Activated CD4-positive, CD25-positive, alpha-beta regulatory T cell (primary cell): ENCODE data around the gene FUS.
"Not testable (repeated sequence)": the region's sequence is repeated elsewhere in the genome, so short reads cannot be mapped to it uniquely, and the experiment has no call there.

Experiments
- DNase-seq, 4 experiments: peaks; one replicate each; lab custom pipeline; 2025; lab: John Stamatoyannopoulos, UW

The FUS gene

DNA sequence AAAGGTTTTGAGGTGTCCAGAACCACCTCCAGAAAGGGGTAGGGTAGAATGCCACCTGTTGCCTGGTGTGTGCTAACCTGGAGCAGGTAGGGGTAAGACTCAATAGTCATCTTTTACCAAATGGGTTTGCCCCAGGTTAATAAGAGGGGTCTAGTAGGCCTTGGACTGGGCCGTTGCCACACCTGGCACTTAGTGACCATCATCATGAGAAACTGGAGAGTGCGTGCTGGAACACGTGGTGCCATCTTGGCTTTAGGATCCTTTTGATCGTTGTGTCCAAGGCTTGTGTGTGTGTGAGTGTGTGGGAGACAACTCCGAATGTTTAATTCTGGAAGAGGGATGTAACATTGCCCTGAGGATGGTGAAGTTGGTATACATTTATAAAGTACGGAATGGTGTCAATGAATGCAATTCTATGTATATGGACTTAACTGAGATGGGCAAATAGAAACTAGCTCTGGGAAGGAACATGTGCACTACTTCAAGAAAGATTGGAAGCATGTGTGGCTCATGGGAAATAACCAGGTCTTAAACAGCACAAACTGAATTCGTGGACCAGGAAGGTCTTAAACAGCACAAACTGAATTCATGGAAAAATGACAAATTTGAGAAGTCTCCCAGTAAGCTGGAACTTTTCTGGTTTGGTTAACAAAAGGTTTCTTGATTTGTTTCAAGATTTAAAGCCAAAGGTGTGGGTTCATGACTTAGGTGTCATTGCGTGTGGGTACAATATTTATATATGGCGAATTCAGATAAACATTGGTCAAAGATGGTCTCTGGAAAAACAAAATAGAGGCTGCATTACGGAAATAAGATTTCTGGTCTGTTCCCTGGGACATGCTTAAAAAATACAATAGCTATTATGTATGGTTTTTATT lies 7.2 kb downstream of the FUS start:
- no peak for DNase-seq

DNA sequence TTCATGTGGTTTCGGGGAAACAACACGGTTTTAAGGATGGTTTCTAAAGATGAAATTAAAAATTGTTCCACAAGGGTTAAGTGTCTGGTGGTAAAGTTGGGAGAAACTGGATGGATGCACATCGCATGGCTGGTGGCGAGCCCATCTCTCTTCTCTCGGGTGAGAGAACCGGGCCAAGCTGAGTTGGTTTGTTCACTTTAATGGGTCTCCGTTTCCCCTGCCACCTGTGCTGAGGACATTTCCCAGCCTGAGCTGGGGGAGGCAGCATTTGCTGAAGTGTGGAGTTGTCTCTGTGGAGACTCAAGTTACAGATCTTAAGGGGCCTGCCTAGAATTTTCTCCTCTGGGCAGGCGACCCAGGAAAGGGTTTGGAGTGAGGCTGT lies 7.9 kb downstream of the FUS start:
- no peak for DNase-seq

DNA sequence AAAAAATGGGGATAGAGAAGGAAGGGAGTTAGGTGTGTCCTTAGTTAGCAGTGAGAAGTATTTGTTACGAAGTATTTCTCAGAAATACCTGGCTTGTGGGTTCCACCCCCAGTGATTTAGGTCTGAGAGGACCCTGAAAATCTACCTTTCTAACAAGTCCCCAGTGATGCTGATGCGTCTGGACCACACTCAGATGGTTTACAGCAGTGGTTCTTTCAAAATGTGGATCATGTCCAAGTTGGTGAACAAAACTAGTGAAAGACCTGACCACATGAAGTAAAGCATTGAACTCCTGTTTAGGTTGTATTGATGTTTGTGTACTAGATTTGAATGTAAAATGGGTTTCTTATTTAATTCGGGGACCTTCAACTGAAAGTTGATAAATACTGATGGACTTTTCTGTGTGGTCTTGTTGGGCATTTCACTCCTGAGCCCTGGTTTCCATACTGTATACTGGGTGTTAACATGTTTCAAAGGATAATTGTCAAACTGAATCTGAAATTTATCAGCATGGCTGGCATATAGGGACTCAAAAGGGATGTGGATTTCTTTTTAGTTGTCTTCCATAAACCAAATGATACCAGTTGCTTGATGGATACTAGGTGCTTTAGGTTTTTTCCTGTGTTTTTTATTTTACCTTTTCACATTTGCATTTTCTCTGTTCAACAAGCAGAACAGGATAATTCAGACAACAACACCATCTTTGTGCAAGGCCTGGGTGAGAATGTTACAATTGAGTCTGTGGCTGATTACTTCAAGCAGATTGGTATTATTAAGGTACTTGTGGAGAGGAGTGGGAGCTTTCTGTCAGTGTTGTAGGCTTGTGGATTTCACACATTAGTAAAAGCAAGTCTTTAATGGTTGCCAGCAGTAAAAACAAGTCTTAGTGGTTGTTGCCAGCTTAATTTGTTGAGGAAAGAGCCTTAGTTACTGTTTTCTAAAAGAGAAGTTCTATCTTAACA lies 8.8 kb downstream of the FUS start:
- no peak for DNase-seq

DNA sequence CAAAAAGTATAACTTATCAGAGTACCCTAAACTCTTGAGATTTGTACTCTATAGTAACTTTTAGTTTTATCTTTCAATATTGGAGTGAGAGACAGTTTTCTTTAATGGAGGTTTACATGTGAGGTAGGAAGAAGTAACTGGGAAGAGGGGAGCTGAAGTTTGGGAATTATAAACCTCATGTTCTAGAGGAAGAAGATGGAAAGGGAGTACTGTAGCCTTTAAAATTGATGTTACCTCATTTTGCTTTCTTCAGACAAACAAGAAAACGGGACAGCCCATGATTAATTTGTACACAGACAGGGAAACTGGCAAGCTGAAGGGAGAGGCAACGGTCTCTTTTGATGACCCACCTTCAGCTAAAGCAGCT lies 9.5 kb downstream of the FUS start:
- DNase-seq, result no peak

DNA sequence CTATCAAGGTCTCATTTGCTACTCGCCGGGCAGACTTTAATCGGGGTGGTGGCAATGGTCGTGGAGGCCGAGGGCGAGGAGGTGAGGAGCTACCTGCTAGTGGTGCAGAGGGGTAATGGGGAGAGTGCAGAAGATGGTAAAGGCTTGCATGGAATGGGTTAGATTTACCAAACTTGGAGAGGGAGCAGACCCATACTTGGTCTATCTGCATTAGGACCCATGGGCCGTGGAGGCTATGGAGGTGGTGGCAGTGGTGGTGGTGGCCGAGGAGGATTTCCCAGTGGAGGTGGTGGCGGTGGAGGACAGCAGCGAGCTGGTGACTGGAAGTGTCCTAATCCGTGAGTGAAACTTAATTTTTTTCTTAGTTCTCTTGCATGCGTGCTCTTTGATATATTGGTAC lies 10.1 kb downstream of the FUS start:
- DNase-seq, result no peak

DNA sequence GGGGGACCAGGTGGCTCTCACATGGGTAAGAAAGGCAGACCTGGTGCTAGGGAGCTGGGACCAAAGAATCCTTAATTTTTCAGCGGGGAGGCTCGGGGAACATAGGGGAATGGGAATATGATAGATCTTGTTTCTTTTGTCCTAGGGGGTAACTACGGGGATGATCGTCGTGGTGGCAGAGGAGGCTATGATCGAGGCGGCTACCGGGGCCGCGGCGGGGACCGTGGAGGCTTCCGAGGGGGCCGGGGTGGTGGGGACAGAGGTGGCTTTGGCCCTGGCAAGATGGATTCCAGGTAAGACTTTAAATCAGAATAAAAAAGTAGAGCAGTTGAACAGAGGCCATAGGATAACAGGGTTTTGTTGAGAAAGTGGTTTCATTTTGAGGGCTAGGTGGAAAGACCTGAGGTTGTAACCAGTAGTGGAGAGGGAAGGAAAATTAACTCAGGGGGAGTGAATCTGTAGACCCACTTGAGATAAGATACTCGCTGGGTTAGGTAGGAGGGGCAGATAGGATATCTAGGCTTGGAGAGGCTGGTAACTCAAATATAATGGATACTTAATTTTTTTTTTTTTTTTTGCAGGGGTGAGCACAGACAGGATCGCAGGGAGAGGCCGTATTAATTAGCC lies 11.0 kb downstream of the FUS start:
- DNase-seq, result no peak

DNA sequence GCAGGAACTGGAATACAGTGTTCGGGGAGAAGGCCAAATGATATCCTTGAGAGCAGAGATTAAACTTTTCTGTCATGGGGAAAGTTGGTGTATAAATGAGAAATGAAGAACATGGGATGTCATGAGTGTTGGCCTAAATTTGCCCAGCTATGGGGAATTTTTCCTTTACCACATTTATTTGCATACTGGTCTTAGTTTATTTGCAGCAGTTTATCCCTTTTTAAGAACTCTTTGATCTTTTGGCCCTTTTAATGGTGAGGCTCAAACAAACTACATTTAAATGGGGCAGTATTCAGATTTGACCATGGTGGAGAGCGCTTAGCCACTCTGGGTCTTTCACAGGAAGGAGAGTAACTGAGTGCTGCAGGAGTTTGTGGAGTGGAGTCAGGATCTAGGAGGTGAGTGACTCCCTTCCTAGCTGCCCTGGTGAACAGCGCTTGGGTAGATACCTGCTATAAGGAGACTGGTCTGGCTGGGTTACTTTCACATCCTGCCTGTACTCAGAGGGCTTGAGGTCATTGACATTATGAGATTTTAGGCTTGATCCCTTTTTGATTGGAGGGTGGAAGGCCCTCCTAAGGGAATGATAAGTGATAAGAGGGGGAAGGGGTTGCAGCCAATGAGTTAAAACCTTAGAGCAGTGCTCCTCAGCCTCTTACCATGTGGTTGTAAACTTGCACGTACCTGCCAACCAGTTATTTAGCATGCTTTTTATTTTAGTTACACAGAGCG lies 11.9 kb downstream of the FUS start:
- DNase-seq, result no peak

DNA sequence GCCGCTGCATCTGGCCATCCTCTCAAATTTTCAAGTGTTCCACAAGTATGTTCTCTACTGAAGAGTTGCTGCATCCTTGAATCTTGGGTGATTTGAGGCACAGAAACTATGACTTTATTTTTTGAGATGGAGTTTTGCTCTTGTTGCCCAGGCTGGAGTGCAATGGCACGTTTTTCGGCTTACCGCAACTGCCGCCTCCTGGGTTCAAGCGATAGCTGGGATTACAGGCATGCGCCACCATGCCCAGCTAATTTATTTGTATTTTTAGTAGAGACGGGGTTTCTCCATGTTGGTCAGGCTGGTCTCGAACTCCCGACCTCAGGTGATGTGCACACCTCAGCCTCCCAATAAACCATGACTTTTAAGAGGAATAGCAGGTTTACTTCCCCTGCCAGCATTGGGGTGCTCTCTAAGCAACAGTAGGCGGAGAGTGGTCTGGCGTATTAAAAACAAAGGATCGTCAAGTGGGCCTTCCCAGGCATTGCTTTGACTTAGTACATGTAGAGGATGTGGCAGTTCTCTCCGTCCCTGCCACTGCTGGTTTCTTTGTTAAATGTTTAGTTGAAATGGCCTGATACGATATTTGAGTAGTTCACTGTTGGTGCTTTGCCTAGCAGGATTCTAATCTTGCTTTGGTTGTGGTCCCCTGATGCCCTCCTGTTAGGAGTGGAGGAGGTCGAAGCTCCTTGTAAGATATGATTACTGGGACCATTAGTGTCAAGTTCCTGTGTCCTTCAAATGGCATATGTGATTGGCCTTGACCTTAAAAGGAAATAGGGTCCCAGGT lies 13.1 kb downstream of the FUS start:
- DNase-seq, result no peak

DNA sequence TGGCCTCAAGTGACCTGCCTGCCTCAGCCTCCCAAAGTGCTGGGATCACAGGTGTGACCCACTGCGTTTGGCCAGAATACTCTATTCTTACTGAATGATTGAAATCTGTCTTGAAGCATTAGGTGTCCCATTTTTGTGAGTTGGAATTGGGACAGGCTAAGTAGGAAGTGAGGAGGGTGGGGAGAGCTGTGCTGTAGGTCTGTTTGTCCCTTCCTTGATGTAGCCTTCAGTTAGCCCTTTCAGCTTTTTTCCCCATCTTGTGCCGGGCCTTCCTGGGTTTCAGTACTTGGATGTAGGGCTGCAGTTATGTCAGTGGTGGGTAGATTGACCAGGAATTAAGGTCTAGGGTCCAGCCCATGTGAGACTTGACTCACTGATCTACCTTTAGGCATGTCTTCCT lies 13.9 kb downstream of the FUS start:
- DNase-seq, result no peak

DNA sequence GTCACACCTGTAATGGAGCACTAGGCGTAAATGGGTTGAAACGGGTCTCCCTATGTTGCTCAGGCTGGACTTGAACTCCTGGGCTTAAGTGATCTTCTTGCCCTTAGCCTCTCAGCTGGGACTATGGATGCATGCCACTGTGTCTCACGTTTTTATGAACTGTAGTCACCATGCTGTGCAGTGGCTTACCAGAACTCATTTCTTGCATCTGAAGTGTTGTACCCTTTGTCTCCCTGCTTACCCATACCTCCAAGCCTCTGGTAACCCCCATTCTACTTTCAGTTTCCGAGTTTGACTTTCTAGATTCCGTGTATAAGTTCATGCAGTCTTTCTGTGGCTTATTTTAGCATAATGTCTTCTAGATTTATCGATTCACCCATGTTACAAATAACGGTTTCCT lies 15.0 kb downstream of the FUS start:
- no peak for DNase-seq

DNA sequence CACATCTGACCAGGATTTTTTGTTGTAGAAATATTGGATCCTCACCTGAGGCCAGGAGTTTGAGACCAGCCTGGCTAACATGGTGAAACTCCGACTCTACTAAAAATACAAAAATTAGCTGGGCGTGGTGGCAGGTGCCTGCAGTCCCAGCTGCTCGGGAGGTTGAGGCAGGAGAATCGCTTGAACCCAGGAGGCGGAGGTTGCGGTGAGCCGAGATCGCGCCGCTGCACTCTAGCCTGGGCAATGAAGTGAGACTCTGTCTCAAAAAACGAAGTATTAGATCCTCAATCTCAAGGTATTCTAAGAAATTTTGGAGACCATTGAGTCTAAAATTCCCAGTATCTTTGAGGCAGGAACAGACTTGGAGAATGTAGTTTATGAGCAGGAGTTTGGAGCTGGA lies 15.9 kb downstream of the FUS start:
- not testable (repeated sequence) for DNase-seq

DNA sequence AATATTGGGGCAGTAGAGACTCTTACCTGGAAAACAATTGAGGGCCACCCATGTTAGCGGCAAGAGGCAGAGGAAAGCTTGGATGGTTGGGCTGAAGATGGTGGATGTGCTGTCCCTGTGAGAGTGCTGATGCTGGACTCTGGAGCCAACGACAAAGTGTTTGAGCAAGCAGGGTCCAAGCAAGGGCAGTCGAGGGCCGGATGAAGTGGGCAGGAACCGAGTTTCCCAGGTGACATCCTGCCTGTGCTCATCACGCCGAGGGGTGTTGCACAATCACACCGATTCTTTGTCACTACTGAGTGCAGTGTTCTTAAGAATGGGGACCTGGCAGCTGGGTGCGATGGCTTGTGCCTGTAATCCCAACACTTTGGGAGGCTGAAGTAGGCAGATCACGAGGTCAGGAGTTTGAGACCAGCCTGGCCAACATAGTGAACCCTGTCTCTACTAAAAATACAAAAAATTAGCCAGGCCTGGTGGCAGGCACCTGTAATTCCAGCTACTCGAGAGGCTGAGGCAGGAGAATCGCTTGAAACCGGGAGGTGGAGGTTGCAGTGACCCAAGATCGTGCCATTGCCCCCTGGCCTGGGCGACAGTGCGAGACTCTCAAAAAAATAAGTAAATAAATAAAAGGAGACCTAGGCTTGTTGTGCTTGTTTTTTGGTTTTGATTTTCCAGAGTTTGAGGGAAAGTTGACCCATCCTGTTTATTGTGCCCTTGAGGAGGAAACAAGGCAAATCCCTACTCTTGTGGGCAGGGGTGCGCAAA lies 16.6 kb downstream of the FUS start:
- DNase-seq, result no peak

DNA sequence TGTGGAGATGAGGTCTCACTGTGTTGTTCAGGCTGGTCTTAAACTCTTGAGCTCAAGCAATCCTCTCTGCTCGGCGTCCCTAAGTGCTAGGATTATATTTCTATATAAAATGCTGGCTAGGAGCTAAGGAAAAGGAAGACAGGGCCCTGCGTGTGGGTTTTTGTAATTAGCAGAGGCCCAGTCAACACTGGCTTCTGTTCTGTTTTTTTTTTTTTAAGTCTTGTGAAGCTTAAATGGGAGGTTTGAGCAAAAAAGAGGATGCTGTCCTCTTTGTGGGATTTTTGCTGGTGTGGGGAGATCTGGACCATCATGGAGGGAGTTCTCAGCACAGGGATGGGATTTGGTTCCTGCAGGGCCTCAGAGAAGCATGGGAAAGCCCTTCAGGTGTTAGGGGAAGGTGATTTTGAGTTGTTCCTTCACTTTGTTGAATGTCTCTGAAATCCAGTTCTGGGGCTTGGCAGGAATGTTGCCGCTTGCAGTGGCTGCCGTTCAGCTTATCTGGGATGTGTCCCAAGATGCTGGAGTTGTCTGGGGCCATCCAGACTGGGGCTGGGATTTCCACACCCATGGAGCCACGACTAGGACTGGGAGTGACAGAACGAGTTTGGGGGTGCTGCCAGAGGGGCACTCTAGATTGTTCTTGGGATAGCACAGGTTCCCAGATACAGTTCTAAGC lies 18.4 kb downstream of the FUS start:
- no peak for DNase-seq

DNA sequence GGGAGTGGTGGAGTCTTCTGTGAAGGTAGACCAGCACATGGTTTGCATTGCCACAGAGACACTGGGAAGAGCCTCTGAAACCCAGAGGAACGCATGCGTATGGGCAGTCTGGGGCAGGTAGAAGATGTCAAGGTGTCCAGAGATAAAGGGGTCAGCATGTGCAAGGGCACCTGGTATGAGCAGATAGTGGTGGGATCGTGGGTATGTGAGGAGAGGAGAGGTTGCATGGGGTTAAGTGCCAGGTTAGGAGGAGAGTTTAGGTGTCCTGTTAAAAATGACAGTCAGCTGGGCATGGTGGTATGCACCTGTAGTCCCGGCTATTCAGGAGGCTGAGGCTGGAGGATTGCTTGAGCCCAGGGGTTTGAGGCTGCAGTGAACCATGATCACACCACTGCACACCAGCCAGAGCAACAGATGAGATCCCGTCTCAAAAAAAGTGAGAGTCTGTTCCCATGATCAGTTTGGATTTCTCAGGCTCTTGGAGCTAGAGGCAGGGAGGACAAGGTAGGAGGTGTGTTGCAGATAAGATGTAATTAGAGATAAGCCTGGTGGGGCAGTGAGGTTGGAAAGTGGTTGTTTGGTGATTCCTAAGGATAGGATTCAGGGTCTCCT lies 19.6 kb downstream of the FUS start:
- no peak for DNase-seq

DNA sequence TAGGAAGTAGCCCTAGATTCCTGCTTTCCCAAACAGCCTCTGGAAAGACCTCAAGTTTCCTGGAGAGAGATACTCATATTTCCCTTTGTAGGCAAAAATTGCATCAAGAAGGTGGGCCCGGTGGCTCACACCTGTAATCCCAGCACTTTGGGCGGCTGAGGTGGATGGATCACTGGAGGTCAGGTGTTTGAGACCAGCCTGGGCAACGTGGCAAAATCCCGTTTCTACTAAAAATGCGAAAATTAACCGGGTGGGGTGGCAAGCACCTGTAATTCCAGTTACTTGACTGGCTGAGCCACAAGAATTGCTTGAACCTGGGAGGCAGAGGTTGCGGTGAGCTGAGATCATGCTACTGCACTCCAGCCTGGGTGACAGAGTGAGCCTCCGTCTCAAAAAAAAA lies 20.2 kb downstream of the FUS start:
- DNase-seq, result not testable (repeated sequence)

DNA sequence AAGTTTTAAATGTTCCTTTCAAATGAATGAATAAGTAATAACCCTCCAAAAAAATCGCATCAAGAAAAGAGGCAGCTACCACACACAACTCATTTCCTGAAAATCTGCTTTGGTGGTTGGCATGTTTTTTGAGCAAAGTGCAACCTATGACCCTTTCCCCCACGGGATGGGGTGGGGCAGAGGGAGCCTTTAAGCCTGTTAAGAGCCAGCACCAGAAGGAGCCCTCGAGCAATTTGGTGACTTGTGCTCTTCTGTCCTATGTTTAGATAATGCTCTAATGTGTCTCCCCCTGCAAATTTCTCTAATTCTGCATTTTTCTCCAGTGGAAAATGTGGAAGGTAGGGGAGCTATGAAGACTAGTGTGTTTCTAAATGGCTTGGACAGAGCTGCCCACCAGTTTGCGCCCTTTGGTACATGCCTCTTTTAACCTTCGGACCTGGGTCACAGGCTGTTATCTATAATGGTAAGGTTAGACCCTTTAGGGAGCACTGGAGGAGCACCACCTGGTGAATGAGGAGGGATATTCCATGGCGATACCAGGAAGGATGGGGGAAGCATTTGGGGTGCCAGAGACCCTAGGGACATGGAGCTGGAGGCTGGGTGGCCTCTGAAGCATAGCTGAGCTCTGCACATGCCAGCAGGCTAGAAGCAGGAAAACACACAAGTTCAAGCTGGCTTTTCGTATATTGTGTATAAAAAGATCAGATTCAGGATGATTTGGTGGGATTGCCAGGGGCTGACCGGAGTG lies 21.1 kb downstream of the FUS start:
- peak in 1 of 4 experiments; percentile 21 for DNase-seq

DNA sequence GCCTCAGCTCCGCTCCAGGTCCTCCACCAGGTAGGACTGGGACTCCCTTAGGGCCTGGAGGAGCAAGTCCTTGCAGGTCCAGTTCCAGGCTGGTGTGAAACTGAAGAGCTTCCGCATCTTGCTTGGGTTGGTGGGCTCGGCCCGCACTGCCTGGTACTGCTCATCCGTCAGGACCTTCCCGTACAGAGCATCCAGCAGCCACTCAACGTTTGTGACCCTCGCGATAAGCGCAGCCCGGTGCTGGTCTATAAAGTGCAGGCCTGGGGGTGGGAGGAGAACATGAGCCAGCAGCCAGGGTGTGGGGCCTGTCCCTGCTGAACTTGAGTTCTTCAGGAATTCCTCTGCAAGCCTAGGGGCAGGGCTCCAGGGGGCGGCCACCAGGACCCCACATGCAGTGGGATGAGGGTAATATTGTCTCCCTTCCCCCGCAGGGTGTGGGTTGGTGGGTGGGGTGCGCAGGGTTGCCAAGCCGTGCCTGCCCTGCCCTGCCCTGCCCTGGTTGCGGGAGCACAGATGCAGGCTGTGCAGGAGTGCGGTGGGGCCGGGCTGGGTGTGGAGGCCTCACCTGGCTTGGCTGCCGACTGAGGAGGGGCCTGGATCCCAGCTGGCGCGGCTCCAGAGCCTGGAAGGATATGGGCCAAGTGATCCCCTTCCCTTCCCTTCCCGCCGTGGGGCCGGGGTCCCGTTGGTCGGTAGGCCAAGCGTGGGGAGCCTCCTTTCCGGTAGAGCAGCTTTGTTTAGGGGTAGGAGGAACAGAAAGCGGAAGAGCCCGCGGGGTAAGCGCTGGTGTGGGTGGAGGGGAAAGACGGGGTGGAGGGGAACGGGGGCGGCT lies 21.9 kb downstream of the FUS start:
- DNase-seq, result no peak
